Lower lobe of right lung (tissue), 2 donors: Measurements from ENCODE around the gene PNMA6F. TPM values are rescaled to one million over a fixed set of nuclear protein-coding genes. Genes with fewer than 3 reads are reported as not detected.

Experiments
- ATAC-seq, 2 donors: fragments of 200-7000 bp; cut with Tn5 transposase; one replicate each; pipeline ENCODE4 v1.9.1; 2020 to 2022; ENCODE audit warnings: mild to moderate bottlenecking in 2 of 2, moderate library complexity in 2 of 2
- DNase-seq: peaks from one replicate; pipeline ENCODE4 v3.0.0-alpha.2; 2020
- H3K27ac ChIP-seq: fragments of 200-600 bp; one replicate; pipeline ENCODE4 v1.8.0; 2022
- H3K27me3 ChIP-seq: fragments of 200-600 bp; one replicate; pipeline ENCODE4 v1.8.0; 2022; ENCODE audit warnings: low read depth
- H3K36me3 ChIP-seq: fragments of 200-600 bp; one replicate; pipeline ENCODE4 v1.8.0; 2022; ENCODE audit warnings: mild to moderate bottlenecking
- H3K4me1 ChIP-seq: fragments of 200-600 bp; one replicate; pipeline ENCODE4 v1.8.0; 2022
- H3K4me3 ChIP-seq: fragments of 200-600 bp; one replicate; pipeline ENCODE4 v1.8.0; 2022; ENCODE audit warnings: mild to moderate bottlenecking
- H3K9me3 ChIP-seq: fragments of 200-600 bp; one replicate; pipeline ENCODE4 v1.8.0; 2022
- CTCF ChIP-seq: fragments of 200-600 bp; IDR thresholded peaks from one replicate; pipeline ENCODE4 v1.8.0; 2022; ENCODE audit warnings: antibody characterized with exemption, mild to moderate bottlenecking
- intact Hi-C: fragments of 100-400 bp; cut with DNase I; formaldehyde crosslinking; loops from one replicate; pipeline ENCODE4 v1.11.0; 2022
- total RNA-seq: library from RNA; stranded (reverse); fragmentation: NEBNext Ultra II Directional; extraction: Animal tissue kit (Norgen Biotek cat#: 25700); gene quantifications from one replicate; pipeline ENCODE4 v1.2.1, GENCODE V29; 2021
- donor health status: DM: no; HTN: yes; CAD: no; lungs with severe emphysema.

PNMA6F gene
- total RNA-seq, 1 donor from 2014 or later, result not detected

DNA sequence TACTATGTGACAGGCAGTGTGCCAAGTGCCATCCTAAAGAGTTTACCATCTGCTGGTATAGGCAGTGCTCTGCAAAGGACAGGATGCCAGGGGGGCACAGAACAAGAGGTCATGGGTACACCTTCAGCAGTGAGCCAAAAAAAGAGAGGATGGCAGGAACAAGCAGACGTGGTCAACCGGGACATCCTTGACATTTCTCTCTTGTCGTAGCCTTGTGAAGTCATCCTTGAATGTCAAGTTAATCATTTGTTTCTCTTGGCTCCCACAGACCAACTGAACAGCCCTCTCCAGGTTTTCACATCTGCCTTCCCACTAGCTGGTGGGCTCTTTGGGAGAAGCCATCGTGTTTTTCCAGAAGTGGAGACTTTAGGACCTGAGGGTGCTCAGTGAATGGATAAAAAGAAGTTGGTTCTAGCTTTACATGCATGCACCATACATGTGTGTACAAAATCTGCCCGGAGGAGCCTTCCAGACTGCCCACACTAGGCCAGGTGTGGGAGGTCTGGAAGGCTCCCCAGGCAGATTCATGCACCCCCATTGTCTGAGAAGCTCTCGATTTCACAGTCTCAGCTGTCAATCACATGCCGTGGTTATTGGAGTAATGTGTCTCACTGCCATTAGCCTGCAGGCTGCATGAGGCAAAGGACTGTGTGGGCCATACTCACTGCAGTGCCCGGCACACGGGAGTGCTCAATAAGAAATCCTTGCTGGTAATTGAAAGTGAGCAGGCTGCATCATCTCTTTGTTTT is 16.4 kb downstream of the PNMA6F start:
- intact Hi-C loops, result no loop called here
- Histone ChIP-seq H3K4me3 (no peak overlapping the region), H3K27ac (no peak overlapping the region), H3K4me1 (no peaks in the 10 kb centered on the region), H3K27me3 (no peaks in the 10 kb centered on the region), H3K9me3 (no peaks in the 10 kb centered on the region), H3K36me3 (no peaks in the 10 kb centered on the region)
- DNase-seq, result no peak
- no peak for ATAC-seq
- TF ChIP-seq CTCF, result no peak

DNA sequence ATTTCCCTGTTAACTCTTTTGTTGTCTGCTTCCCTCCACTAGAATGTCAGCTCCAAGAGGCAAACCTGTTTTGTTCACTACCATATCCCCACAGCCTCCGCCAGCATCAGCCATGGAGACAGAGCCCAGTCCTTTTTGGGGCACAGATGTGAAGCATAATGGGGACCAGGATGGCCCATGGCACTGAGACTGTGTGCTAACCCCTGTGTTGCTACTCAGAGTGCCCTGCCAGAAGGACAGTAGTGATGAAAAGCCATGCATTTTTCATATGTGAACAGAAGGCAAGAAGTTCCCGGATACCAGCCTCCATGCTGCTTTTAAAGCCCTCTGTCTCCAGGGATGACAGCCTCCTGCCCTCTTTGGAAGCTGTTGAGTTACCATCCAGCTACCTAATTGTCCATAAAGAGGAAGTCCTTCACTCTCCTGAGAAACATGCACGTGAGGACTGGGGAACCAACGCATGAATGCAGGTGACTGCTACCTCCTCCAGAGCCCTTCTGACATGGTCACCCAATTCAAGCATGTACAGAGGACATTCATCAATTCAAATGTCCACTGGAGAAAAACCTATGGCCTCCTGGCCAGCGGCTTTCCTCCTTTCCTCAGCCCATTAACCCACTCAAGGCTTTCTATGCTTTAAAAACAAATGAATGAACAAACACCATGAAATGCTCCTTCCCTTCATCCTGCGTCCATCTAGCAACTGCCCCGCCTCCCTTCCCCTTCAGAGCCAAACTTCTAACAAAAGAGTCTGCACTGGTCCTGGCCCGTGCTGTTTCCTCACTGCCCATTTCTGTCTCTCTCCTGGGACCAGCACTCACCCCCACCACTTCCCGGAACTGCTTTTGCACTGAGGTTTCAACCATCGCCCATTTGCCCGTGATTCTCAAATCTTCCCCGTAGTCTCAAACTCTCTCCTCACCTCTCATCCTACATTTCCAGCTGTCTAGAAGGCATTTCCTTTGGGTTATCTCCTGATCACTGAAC is 18.0 kb downstream of the PNMA6F start:
- DNase-seq (no peak), ATAC-seq (no peak)
- H3K27ac ChIP-seq, result no peak overlapping the region
- H3K9me3 ChIP-seq, result no peaks in the 10 kb centered on the region
- intact Hi-C loops, result no loop called here
- TF ChIP-seq CTCF, result no peak
- H3K4me1 ChIP-seq, result no peaks in the 10 kb centered on the region
- H3K27me3 ChIP-seq, result no peaks in the 10 kb centered on the region
- no peaks in the 10 kb centered on the region for H3K36me3 ChIP-seq
- no peak overlapping the region for H3K4me3 ChIP-seq

GRCh38 chrX:153302796-153303195 is 18.8 kb downstream of the PNMA6F start:
- DNase-seq (no peak), ATAC-seq (no peak)
- H3K27me3 ChIP-seq, result no peaks in the 10 kb centered on the region
- intact Hi-C loops, result no loop called here
- H3K9me3 ChIP-seq, result no peaks in the 10 kb centered on the region
- no peaks in the 10 kb centered on the region for H3K4me1 ChIP-seq
- no peaks in the 10 kb centered on the region for H3K36me3 ChIP-seq
- no peak for TF ChIP-seq CTCF
- H3K4me3 ChIP-seq, result no peak overlapping the region
- no peak overlapping the region for H3K27ac ChIP-seq

- no peak for ATAC-seq
- Histone ChIP-seq H3K9me3 (no peaks in the 10 kb centered on the region), H3K4me1 (no peaks in the 10 kb centered on the region), H3K4me3 (no peak overlapping the region), H3K36me3 (no peaks in the 10 kb centered on the region), H3K27ac (no peak overlapping the region), H3K27me3 (no peaks in the 10 kb centered on the region)
- no peak for DNase-seq
- intact Hi-C loops, result no loop called here
- TF ChIP-seq CTCF, result no peak
These were observed 19.8 kb downstream of the PNMA6F start for GRCh38 chrX:153301746-153302145.

DNA sequence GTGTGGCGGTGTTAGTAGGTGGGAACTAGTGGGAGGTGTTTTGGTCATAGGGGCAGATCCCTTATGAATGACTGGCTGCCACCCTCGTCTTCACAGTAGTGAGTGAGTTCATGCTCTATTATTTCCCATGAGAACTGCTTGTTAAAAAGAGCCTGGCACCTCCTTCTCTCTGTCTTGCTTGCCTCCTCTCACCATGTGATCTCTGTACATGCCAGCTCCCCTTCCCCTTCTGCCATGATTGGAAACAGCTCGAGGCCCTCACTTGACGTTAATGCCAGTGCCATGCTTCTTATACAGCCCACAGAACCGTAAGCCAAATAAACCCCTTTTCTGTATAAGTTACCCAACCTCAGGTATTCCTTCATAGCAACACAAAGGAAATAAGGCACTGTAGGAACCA is 21.7 kb downstream of the PNMA6F start:
- H3K4me1 ChIP-seq, result no peaks in the 10 kb centered on the region
- no peaks in the 10 kb centered on the region for H3K27me3 ChIP-seq
- TF ChIP-seq CTCF, result no peak
- DNase-seq (no peak), ATAC-seq (no peak)
- intact Hi-C loops, result no loop called here
- H3K36me3 ChIP-seq, result no peaks in the 10 kb centered on the region
- no peak overlapping the region for H3K27ac ChIP-seq
- H3K4me3 ChIP-seq, result no peak overlapping the region
- no peaks in the 10 kb centered on the region for H3K9me3 ChIP-seq
